Epithelial cell of proximal tubule (primary cell): ENCODE data around the gene U2SURP. TPM values are rescaled to one million over a fixed set of nuclear protein-coding genes. Genes with fewer than 3 reads are reported as not detected.

Experiments
- total RNA-seq: library from RNA; depleted of rRNA; stranded (reverse); fragments of >200 nt; gene quantifications from 2 replicates; pipeline ENCODE4 v1.2.3, GENCODE V29; 2015

Gene U2SURP
- total RNA-seq, 1 donor from 2014 or later, result 77.7 TPM

Other genes with a start within 250 kb of the U2SURP start
- gene PCOLCE2, start 112.5 kb upstream of the U2SURP start, total RNA-seq, result 4.5 and 7.7 TPM in 2 replicates
- gene PAQR9, start 37.9 kb upstream of the U2SURP start, total RNA-seq, result 0.29 and 0.63 TPM in 2 replicates
- gene CHST2, start 118.2 kb downstream of the U2SURP start, total RNA-seq, result 1.4 and 2.2 TPM in 2 replicates